GM18499 (cell line): ENCODE measurements around the gene ARMH4.

Experiments
- ATAC-seq: cut with Tn5 transposase; IDR thresholded peaks from one replicate; pipeline ENCODE4 v1.9.1; 2021; ENCODE audit warnings: moderate number of reproducible peaks; ENCODE audit not compliant: insufficient read depth, unreplicated experiment

The ARMH4 gene

GRCh38 chr14:58152014-58152857 lies at the start of gene ARMH4:
Gene ARMH4, minus strand, starts transcription at chr14:58152213. Its CDS starts 12,855 bp downstream, at chr14:58139358.
- peak; percentile 73 for ATAC-seq

- ATAC-seq, result no peak
Measured at GRCh38 chr14:58200846-58201245, 48.8 kb upstream of the ARMH4 start.

GRCh38 chr14:58200480-58200841 lies 48.4 kb upstream of the ARMH4 start:
- no peak for ATAC-seq

GRCh38 chr14:58199726-58200479 lies 47.9 kb upstream of the ARMH4 start, which contains the start of gene ACTR10:
Gene ACTR10, plus strand, starts transcription at chr14:58200149. Its CDS starts 69 bp downstream, at chr14:58200218.
- ATAC-seq, result peak; percentile 87

- no peak for ATAC-seq
Measured at GRCh38 chr14:58198086-58198485, 46.1 kb upstream of the ARMH4 start.

GRCh38 chr14:58196198-58196597 lies 44.2 kb upstream of the ARMH4 start:
- no peak for ATAC-seq

- ATAC-seq, result no peak
Measured at GRCh38 chr14:58193542-58193941, 41.5 kb upstream of the ARMH4 start.

GRCh38 chr14:58191763-58192601 lies 40.0 kb upstream of the ARMH4 start:
- ATAC-seq, result no peak

GRCh38 chr14:58189176-58189575 lies 37.2 kb upstream of the ARMH4 start:
- ATAC-seq, result no peak

GRCh38 chr14:58177125-58177524 lies 25.1 kb upstream of the ARMH4 start:
- ATAC-seq, result no peak

GRCh38 chr14:58171090-58171489 lies 19.1 kb upstream of the ARMH4 start:
- peak; percentile 95 for ATAC-seq

GRCh38 chr14:58167891-58168290 lies 15.9 kb upstream of the ARMH4 start:
- ATAC-seq, result no peak

- no peak for ATAC-seq
Measured at GRCh38 chr14:58167057-58167456, 15.0 kb upstream of the ARMH4 start.

- no peak for ATAC-seq
Measured at GRCh38 chr14:58166005-58166983, 14.3 kb upstream of the ARMH4 start.

GRCh38 chr14:58160561-58160960 lies 8.5 kb upstream of the ARMH4 start:
- no peak for ATAC-seq

- ATAC-seq, result peak; percentile 3
Measured at GRCh38 chr14:58151133-58152013, 640 bp downstream of the ARMH4 start.

- ATAC-seq, result no peak
Measured at GRCh38 chr14:58150243-58150805, 1.7 kb downstream of the ARMH4 start.

- no peak for ATAC-seq
Measured at GRCh38 chr14:58149196-58149595, 2.8 kb downstream of the ARMH4 start.
